K562 (cell line): ENCODE measurements around the gene SIRPA.

Source experiments
- BCOR ChIP-seq: fragments of 450-650 bp; IDR thresholded peaks from 2 replicates; pipeline ENCODE4 v1.6.1; 2016
- CBX2 ChIP-seq: fragments of 200-600 bp; sonication (generic); IDR thresholded peaks from one replicate; pipeline ENCODE4 v1.6.1; 2012; ENCODE audit warnings: mild to moderate bottlenecking, low read length, inconsistent platforms; ENCODE audit not compliant: insufficient read depth, poor library complexity, severe bottlenecking
- CEBPB ChIP-seq: fragments of 450-650 bp; IDR thresholded peaks from 2 replicates; pipeline ENCODE4 v1.6.1; 2016; ENCODE audit warnings: missing genetic modification characterization, missing compliant biosample characterization
- ERF ChIP-seq: fragments of 450-650 bp; formaldehyde crosslinking; IDR thresholded peaks from 2 replicates; pipeline ENCODE4 v1.4.0; 2020; ENCODE audit warnings: mild to moderate bottlenecking, mixed read lengths
- MTA2 ChIP-seq: fragments of 450-650 bp; IDR thresholded peaks from 2 replicates; pipeline ENCODE4 v1.6.1; 2016; ENCODE audit warnings: low read depth
- TAF1 ChIP-seq: IDR thresholded peaks from 2 replicates; pipeline ENCODE4 v1.6.1; 2011; ENCODE audit warnings: mild to moderate bottlenecking, low read length, moderate library complexity; ENCODE audit not compliant: insufficient read depth, control insufficient read depth, severe bottlenecking; ENCODE audit errors: extremely low read depth
- TOE1 ChIP-seq, 2 experiments: fragments of 450-650 bp in 1 of 2; sonication (generic) in 1 of 2; formaldehyde crosslinking in 1 of 2; IDR thresholded peaks; 2 replicates each; pipeline versions ENCODE4 v1.7.1 to v1.8.0; 2016 to 2022; ENCODE audit warnings: borderline replicate concordance in 2 of 2, mild to moderate bottlenecking in 2 of 2, antibody characterized with exemption in 1 of 2, inconsistent platforms in 1 of 2, low read depth in 1 of 2, missing genetic modification reagents in 1 of 2, moderate library complexity in 1 of 2
- ZNF282 ChIP-seq: sonication (generic); formaldehyde crosslinking; IDR thresholded peaks from 2 replicates; pipeline ENCODE4 v1.8.1; 2023; ENCODE audit warnings: missing genetic modification reagents
- ZNF518B ChIP-seq: fragments of 250-450 bp; sonication (Bioruptor Pico); IDR thresholded peaks from 2 replicates; pipeline ENCODE4 v1.5.0; 2021; ENCODE audit warnings: mild to moderate bottlenecking, moderate library complexity

- TF ChIP-seq CEBPB (no peak), BCOR (no peak), TOE1 (IDR thresholded peaks at IDR 0.05; ENCODE audit: borderline replicate concordance) (no peak), TOE1 (CRISPR knock-in tag; IDR thresholded peaks at IDR 0.05; ENCODE audit: borderline replicate concordance, low read depth) (no peak), ZNF282 (CRISPR knock-in tag) (no peak), MTA2 (no peak), CBX2 (no peak), ZNF518B (CRISPR knock-in tag) (no peak), ERF (no peak), TAF1 (no peak)
These were observed 63.9 kb downstream of the SIRPA start for GRCh38 chr20:1959156-1959555.
